Sciatic nerve (tissue), 2 donors: Measurements from ENCODE around the gene CSMD2. TPM values are rescaled to one million over a fixed set of nuclear protein-coding genes. Genes with fewer than 3 reads are reported as not detected.
"Not testable (repeated sequence)": the region's sequence is repeated elsewhere in the genome, so short reads cannot be mapped to it uniquely, and the experiment has no call there.

Experiments used
- ATAC-seq: fragments of 200-7000 bp; cut with Tn5 transposase; one replicate; pipeline ENCODE4 v1.9.1; 2020; ENCODE audit warnings: mild to moderate bottlenecking, moderate library complexity
- DNase-seq: peaks from one replicate; pipeline ENCODE4 v3.0.0-alpha.2; 2020; ENCODE audit warnings: low spot score
- intact Hi-C: fragments of 100-400 bp; cut with DNase I; formaldehyde crosslinking; loops from one replicate; pipeline ENCODE4 v1.14.2; 2022
- total RNA-seq: library from RNA; stranded (reverse); fragmentation: NEBNext Ultra II Directional; extraction: Animal tissue kit (Norgen Biotek cat#: 25700); gene quantifications from one replicate; pipeline ENCODE4 v1.2.1, GENCODE V29; 2021
- donor health status: DM: no; HTN: no; CAD: no.
- donor health status: DM: no; HTN: no; CAD: no.

CSMD2 gene
- total RNA-seq, 1 donor from 2014 or later, result 1.5 TPM

DNA sequence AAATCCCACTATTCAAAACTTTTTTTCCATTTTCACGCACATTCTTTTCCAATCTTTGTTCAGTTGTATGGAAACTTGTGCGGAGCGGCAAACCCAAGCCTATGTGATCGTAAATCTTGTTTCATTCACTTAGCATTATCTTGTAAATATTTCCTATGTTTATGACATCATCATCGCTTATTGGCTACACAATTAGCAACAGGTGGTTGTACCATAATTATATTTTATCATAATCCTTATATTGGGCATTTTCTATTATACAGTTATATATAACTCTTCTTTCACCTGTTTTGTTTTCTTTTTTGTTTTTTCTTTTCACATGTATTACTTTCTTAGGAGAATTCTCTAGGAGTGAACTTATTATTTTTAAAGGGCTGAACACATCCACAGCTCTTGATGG lies 627.1 kb downstream of the CSMD2 start:
- intact Hi-C loops, result no loop called here
- no peak for ATAC-seq
- DNase-seq, result no peak

- DNase-seq (no peak), ATAC-seq (no peak)
- intact Hi-C loops, result no loop called here
Measured at GRCh38 chr1:33535334-33535733, 629.7 kb downstream of the CSMD2 start.

DNA sequence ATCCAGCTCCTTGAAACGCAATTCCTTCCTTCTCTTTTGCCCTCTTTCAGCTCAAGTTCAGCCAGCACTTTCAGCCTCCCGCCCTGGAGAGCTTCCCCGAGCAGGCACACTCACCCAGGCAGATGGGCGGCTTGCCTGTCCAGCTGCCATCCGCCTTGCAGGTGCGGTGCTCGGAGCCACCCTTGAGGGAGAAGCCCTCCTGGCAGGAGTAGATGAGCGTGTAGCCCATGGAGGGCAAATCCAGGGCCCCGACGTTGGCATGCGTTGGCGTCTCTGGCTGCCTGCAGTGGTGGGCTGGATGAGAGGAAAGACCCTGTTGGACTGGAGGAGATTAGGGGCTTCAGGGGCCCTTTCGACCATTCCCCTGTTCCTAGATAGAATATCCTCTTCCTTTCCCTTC lies 632.1 kb downstream of the CSMD2 start:
- ATAC-seq (no peak), DNase-seq (no peak)
- intact Hi-C loops, result no loop called here

- intact Hi-C loops, result no loop called here
- no peak for ATAC-seq
- DNase-seq, result no peak
Measured at GRCh38 chr1:33532250-33532649, 632.8 kb downstream of the CSMD2 start.

DNA sequence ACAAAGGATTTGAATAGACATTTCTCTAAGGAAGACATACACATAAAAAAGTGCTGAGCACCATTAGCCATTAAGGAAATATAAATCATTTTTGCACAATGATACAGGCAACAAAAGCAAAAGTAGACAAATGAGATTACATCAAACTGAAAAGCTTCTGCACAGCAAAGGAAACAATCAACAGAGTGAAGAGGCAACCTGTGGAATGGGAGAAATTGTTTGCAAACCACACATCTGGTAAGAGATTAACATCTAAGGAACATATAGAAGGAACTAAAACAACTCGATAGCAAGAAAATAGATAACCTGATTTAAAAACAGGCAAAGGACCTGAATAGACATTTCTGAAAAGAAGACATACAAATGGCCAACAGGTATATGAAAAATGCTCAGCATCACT lies 635.1 kb downstream of the CSMD2 start:
- intact Hi-C loops, result no loop called here
- no peak for ATAC-seq
- DNase-seq, result no peak

DNA sequence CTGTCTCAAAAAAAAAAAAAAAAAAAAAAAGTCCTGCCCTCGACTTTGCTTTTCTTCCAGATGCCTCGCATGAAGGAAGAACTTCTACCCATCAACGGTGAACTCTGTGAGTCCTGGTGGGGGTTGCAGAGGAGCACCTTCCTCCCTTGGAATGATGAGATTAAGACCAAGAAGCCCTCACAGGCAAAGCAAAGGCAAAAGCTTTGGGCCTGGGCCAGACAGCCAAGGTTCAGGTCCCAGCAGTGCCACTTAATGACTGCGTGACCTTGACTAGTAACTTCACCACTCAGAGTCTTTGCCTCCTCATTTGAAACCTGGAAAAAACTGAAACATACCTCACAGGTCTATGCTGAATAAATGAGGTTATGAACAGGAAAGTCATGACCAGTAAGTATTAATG lies 637.1 kb downstream of the CSMD2 start:
- intact Hi-C loops, result no loop called here
- no peak for ATAC-seq
- DNase-seq, result no peak

GRCh38 chr1:33524586-33524985 lies 640.4 kb downstream of the CSMD2 start:
- intact Hi-C loops, result no loop called here
- ATAC-seq, result no peak

DNA sequence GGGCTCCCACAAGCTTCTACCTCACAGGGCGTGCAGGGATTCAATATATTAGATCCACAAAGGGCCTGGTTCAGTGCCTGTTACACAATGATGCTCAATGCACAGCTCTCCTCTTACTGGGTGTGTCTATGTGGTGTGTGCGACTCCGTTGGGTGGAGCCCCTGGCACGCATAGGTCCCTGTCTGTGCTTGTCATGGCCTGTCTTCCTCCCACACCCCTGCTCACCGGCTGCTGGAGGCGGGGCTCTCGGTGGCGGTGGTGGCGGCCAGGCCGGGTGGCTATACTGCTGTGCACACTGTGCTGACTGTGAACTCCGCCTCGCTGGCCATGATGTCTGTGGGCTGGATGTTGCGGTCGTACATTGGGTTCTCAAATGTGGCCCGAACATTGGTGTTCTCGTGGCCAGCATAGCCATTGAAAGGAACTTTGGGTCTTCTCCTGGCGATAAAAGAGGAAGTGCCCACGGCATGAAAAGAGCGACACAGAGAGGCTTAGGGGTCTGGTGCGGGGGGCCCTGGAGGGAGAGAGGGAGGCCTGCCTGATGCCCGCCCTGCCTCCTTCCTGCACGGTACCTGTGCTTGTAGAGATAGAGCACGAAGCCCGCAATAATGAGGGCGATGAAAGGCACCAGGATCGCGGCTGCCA lies 645.7 kb downstream of the CSMD2 start:
- ATAC-seq (no peak), DNase-seq (no peak)
- intact Hi-C loops, result loop anchor here (2.0 kb wide), 1 partner anchor 33 kb away; no protein-coding TSS in a partner anchor

More at GRCh38 chr1:33524586-33524985, 640.4 kb downstream of the CSMD2 start:
- DNase-seq, result no peak

GRCh38 chr1:33517596-33518250 lies 647.3 kb downstream of the CSMD2 start:
- ATAC-seq (no peak), DNase-seq (no peak)

DNA sequence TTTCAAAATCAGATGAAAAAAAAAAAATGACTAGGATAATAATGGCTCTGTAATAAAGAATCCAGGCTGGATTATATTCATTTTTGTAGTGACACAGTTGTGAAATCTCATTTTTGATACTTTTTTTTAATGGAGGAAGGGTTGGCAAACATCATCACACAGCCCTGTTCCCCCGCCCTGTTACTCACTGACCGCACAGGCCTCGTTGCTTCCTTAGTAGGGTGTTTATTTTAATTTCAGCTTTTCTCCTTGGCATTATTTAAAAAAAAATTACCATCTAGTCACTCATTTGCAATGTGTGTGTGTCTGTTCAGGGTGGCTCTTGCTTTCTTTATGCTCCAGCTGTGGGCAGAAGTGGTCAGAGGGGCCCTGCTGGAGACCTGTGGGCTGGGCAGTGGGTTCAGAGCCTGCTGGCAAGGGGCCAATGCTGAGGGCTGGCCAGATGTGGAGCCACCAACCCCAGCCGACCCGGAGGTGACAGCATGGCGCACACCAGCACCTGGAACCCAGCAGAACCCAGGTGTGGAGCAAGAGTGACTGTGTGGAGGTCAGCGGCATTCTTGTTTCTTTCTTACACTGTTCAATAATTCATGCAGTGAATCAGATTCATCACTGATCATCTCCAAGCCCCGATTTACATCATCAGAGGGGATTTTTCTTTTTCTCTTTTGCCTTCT lies 648.0 kb downstream of the CSMD2 start:
- intact Hi-C loops, result no loop called here
- no peak for DNase-seq
- no peak for ATAC-seq

More at GRCh38 chr1:33517596-33518250, 647.3 kb downstream of the CSMD2 start:
- intact Hi-C loops, result loop anchor here (2.0 kb wide), 1 partner anchor 31 kb away; no protein-coding TSS in a partner anchor

- intact Hi-C loops, result no loop called here
- ATAC-seq, result no peak
- no peak for DNase-seq
Measured at GRCh38 chr1:33516428-33516827, 648.6 kb downstream of the CSMD2 start.

GRCh38 chr1:33515607-33516006 lies 649.4 kb downstream of the CSMD2 start:
- no peak for ATAC-seq
- intact Hi-C loops, result no loop called here
- no peak for DNase-seq

DNA sequence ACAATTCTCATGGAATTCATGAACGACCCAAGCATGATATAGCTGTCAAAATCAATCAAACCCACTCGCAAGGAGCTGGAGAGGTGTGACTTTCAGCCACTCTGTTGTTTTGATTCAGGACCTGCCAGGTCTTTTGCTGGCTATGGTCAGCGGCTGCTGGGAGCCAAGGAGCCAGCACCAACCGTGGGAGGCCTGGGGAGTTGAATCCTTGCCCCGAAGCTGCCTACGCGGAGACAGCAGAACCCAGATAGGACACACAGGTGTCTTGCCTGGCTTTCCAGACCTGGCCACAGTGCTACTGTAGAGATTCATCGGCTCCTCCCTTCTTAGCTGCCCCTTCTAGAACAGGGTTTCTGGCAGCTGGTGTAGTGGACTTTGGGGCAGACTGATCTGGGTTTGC lies 649.9 kb downstream of the CSMD2 start:
- DNase-seq, result no peak
- intact Hi-C loops, result no loop called here
- no peak for ATAC-seq

DNA sequence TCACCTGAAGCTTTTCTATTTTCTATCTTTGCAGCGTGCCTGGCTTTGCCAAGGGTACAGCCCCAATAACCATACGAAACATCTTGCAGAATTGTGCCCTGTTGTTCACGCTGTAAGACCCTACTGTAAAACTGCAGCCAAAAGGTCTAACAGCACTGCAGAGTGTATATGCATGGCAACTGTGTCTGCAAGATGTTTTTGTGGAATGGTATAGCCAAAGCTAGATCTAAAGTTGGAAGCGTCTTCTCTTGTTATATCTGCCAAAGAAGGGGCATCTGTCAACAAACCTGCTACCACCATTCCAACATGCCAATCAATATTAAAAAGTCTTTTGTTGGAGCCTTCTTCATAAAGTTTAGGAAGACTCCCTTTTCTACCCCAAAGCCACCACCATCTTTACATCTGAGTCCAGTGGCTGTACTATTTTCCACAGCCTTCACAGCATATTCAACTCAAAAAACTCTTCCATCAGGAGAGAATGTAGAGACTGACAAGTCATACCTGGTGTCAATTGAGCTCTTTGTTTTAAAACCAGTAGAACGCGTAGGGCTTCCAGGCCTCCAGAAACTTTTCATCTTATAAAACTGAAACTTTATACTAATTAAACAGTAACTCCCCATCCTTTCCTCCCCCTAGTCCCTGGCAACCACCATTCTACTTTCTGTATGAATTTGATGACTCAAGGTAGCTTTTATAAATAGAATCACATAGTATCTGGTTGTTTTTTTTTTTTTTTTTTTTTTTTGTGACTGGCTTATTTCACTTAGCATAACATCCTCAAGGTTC lies 652.6 kb downstream of the CSMD2 start:
- ATAC-seq, result no peak
- DNase-seq, result no peak
- intact Hi-C loops, result no loop called here

DNA sequence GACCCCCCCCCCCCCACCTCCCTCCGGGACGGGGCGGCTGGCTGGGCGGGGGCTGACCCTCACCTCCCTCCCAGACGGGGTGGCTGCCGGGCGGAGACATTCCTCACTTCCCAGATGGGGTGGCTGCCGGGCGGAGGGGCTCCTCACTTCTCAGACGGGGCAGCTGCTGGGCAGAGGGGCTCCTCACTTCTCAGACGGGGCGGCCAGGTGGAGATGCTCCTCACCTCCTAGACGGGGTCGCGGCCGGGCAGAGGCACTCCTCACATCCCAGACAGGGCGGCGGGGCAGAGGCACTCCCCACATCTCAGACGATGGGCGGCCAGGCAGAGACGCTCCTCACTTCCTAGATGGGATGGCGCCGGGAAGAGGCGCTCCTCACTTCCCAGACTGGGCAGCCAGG lies 655.8 kb downstream of the CSMD2 start:
- DNase-seq, ATAC-seq, intact Hi-C loops: not testable (repeated sequence)

DNA sequence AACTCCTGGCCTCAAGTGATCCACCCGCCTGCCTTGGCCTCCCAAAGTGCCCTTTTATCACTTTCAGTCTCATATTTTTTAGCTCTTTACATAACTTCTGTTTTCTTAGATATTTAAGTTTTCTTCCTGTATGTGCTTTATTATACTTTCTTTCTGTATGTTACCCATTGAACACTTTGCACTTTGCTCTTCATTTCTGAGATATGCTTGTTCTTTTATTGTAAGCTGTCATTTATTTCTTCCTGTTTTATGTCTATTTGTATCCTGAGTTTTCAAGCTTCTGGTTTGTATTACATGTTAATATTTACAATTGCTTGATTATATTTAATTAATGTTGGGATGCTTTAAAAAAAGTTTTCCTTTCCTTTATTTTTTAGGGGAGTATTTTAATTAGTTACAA lies 656.9 kb downstream of the CSMD2 start:
- DNase-seq, result no peak
- ATAC-seq, result no peak
- intact Hi-C loops, result no loop called here

- intact Hi-C loops, result no loop called here
- DNase-seq (no peak), ATAC-seq (no peak)
Measured at GRCh38 chr1:33507661-33508060, 657.4 kb downstream of the CSMD2 start.

GRCh38 chr1:33503506-33503905 lies 661.5 kb downstream of the CSMD2 start:
- no peak for DNase-seq
- intact Hi-C loops, result no loop called here
- ATAC-seq, result no peak

GRCh38 chr1:33502726-33503125 lies 662.3 kb downstream of the CSMD2 start:
- no peak for ATAC-seq
- intact Hi-C loops, result no loop called here
- DNase-seq, result no peak

- intact Hi-C loops, result no loop called here
- ATAC-seq (no peak), DNase-seq (no peak)
Measured at GRCh38 chr1:33501774-33502173, 663.3 kb downstream of the CSMD2 start.
